Prostate gland (tissue), 2 donors: ENCODE measurements around the gene CNPY3. TPM values are rescaled to one million over a fixed set of nuclear protein-coding genes. Genes with fewer than 3 reads are reported as not detected.

ENCODE experiments used
- DNase-seq: peaks from one replicate; pipeline ENCODE4 v3.0.0-alpha.2; 2019; ENCODE audit warnings: low spot score
- H3K27ac ChIP-seq, 2 donors: fragments of 200-600 bp; sonication (generic); 2 replicates each; pipeline ENCODE4 v1.5.1; 2017 to 2019
- H3K27me3 ChIP-seq: fragments of 200-600 bp; sonication (generic); replicated peaks from 2 replicates; pipeline ENCODE4 v1.5.1; 2019; ENCODE audit not compliant: insufficient read depth
- H3K36me3 ChIP-seq, 2 donors: fragments of 200-600 bp; sonication (generic); 1 replicate in 1 of 2; 2 replicates in 1 of 2; pipeline versions ENCODE4 v1.5.1 to v1.8.1; 2017 to 2019
- H3K4me1 ChIP-seq: fragments of 200-600 bp; sonication (generic); replicated peaks from 2 replicates; pipeline ENCODE4 v1.5.1; 2019
- H3K4me3 ChIP-seq, 2 donors: fragments of 200-600 bp; sonication (generic); 2 replicates each; pipeline ENCODE4 v1.5.1; 2017 to 2019
- H3K9me3 ChIP-seq: fragments of 200-600 bp; sonication (generic); 2 replicates; pipeline ENCODE4 v1.5.1; 2017
- POLR2A ChIP-seq: fragments of 450-650 bp; IDR thresholded peaks from one replicate; pipeline ENCODE4 v1.6.1; 2016; ENCODE audit warnings: antibody characterized with exemption, mild to moderate bottlenecking
- POLR2AphosphoS5 ChIP-seq: sonication (generic); formaldehyde crosslinking; IDR thresholded peaks from one replicate; pipeline ENCODE4 v1.6.1; 2017; ENCODE audit warnings: antibody characterized with exemption
- WGBS: methylation state at CpG from one replicate; pipeline ENCODE4 v1.1.5; 2018; 5-methylcytosine and 5-hydroxymethylcytosine counted together
- intact Hi-C: fragments of 100-400 bp; cut with DNase I; formaldehyde crosslinking; loops from one replicate; pipeline ENCODE4 v1.14.2; 2022
- total RNA-seq, 2 donors: library from RNA; depleted of rRNA; stranded (reverse); fragments of >200 nt; gene quantifications; one replicate each; pipeline ENCODE4 v1.1.0, GENCODE V29; 2016
- TF ChIP-seq, protein P1 (sequence below), 4 experiments: fragments of 200-600 bp in 2 of 4; fragments of 450-650 bp in 2 of 4; sonication (generic) in 2 of 4; IDR thresholded peaks; 1 replicate in 3 of 4; 2 replicates in 1 of 4; pipeline ENCODE4 v1.5.1; 2016 to 2019; ENCODE audit warnings: antibody characterized with exemption in 4 of 4, mild to moderate bottlenecking in 2 of 4, moderate library complexity in 2 of 4

CNPY3 gene
- total RNA-seq, 2 donors from 2014 or later = 52.3 to 68.5 TPM

DNA sequence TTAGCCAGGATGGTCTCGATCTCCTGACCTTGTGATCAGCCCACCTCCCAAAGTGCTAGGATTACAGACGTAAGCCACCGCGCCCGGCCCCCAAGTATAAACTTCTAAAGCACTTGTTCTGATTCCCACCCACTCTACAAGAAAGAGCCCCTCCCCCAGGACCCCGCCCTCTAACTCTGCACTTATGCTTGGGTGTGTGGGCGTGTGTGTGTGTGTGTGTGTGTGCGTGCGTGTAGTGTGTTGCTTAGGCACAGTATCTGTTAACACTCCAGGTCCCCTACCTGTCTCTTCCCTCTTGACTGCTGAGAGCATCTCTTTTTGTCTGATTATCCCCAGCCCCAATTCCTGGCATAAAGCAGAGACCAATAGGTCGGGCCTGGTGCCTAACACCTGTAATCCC, 19.4 kb upstream of the CNPY3 start:
- Histone ChIP-seq H3K36me3 (no peaks in the 10 kb centered on the region), H3K4me3 (no peak overlapping the region), H3K4me1 (no peaks in the 10 kb centered on the region), H3K27me3 (no peaks in the 10 kb centered on the region), H3K9me3 (no peaks in the 10 kb centered on the region), H3K27ac (no peak overlapping the region)
- DNase-seq = no peak
- WGBS = 96% methylated on average over 10 of the region's 10 CpGs
- TF ChIP-seq, protein P1, sequence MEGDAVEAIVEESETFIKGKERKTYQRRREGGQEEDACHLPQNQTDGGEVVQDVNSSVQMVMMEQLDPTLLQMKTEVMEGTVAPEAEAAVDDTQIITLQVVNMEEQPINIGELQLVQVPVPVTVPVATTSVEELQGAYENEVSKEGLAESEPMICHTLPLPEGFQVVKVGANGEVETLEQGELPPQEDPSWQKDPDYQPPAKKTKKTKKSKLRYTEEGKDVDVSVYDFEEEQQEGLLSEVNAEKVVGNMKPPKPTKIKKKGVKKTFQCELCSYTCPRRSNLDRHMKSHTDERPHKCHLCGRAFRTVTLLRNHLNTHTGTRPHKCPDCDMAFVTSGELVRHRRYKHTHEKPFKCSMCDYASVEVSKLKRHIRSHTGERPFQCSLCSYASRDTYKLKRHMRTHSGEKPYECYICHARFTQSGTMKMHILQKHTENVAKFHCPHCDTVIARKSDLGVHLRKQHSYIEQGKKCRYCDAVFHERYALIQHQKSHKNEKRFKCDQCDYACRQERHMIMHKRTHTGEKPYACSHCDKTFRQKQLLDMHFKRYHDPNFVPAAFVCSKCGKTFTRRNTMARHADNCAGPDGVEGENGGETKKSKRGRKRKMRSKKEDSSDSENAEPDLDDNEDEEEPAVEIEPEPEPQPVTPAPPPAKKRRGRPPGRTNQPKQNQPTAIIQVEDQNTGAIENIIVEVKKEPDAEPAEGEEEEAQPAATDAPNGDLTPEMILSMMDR (IDR thresholded peaks at IDR 0.05) = no peak
- TF ChIP-seq POLR2A (no peak), POLR2AphosphoS5 (no peak)
- intact Hi-C loops = no loop called here

DNA sequence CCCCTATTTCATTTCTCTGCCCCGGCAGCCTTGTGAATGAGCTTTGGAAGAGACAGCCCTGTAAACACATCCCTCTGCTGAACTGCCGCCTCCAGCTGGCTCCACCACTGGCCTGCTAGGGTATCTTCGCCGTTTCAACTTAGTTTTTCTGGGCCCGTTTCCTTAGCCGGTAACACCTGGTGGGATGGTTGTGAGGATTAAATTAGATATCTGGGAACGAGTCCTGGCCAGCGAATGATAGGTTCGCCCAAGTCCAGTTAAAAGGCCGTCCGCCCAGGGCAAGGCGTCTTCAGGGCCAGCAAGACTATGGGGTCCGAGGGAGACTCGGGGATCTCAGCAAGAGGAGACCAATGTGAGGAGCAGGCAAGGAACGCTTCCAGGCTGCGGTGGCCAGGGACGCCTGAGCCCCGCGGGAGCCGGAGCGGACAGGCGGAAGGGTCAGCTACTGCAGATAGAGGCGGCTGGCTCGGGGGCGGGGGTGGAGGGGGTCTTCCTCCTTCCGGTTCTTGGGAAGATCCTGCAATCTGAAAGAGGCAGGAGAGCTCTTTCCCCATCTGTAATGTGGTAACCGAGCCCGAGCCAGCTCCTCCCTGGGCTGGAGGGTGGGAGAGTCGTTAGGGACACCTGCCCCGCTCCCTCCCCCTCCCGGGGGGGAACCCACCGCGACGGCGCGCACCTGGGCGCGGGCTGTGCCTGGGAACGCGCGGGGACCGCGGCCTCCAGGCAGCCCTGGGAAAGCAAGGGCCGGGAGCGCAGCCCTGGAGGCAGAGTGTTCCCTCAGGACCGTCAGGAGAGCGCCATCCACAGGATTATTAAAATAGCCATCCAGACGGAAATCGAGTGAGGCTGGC, 17.9 kb upstream of the CNPY3 start:
- Histone ChIP-seq H3K4me3 (peak overlapping the region; percentile 9 to 19), H3K36me3 (no peaks in the 10 kb centered on the region), H3K27me3 (no peaks in the 10 kb centered on the region), H3K4me1 (no peaks in the 10 kb centered on the region), H3K9me3 (no peaks in the 10 kb centered on the region), H3K27ac (no peak overlapping the region)
- 10% methylated on average over 48 of the region's 49 CpGs for WGBS
- intact Hi-C loops = no loop called here
- no peak for TF ChIP-seq POLR2A
- TF ChIP-seq POLR2AphosphoS5 = no peak
- TF ChIP-seq, protein P1 (IDR thresholded peaks at IDR 0.05) = no peak
- DNase-seq = no peak

DNA sequence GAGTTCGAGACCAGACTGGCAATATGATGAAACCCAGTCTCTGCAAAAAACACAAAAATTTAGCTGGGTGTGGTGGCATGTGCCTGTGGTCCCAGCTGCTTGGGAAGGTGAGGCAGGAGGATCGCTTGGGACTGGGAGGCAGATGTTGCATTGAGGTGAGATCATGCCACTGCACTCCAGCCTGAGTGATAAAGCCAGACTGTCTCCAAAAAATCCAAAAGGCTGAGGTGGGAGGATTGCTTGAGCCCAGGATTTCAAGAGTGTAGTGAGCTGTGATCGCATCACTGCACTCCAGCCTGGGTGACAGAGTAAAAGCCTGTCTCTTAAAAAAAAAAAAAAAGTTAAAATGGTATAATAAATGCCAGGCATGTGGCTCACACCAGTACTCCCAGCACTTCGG, 14.7 kb upstream of the CNPY3 start:
- no peak overlapping the region for H3K27ac ChIP-seq
- DNase-seq = no peak
- intact Hi-C loops = no loop called here
- no peaks in the 10 kb centered on the region for H3K36me3 ChIP-seq
- 53% methylated on average over 4 of the region's 4 CpGs for WGBS
- TF ChIP-seq POLR2A (no peak), POLR2AphosphoS5 (no peak)
- TF ChIP-seq, protein P1 (IDR thresholded peaks at IDR 0.05) = no peak
- no peaks in the 10 kb centered on the region for H3K9me3 ChIP-seq
- no peaks in the 10 kb centered on the region for H3K4me1 ChIP-seq
- H3K27me3 ChIP-seq = no peaks in the 10 kb centered on the region
- H3K4me3 ChIP-seq = no peak overlapping the region

DNA sequence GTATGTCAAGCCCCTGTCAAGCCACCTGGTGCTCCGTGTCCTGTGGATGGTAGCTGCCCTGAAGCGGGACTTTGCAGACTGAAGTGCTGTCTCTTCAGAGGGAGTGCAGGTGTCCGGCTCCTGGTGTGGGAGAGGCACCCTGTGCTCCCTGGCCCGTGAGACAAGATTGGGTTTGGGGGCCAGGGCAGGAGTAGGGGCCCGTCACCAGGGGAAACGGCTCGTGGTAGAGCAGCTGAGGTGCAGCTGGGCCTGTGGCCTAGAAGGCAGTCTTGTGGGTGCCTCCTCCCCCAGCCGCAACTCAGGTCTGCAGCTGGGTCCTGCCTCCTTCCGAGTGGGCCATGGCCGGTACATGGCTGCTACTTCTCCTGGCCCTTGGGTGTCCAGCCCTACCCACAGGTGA, 13.5 kb upstream of the CNPY3 start, which contains the start of gene PTCRA:
PTCRA (plus strand) TSS at position 322 of the 400 bp plus-strand sequence; CDS start at position 339, 17 bp downstream.
- no peaks in the 10 kb centered on the region for H3K4me1 ChIP-seq
- H3K4me3 ChIP-seq = no peak within 1 kb of the TSS
- 82% methylated on average over 10 of the region's 10 CpGs for WGBS
- no peaks in the 10 kb centered on the region for H3K27me3 ChIP-seq
- H3K36me3 ChIP-seq = no peaks in the 10 kb centered on the region
- TF ChIP-seq, protein P1 (IDR thresholded peaks at IDR 0.05) = no peak
- TF ChIP-seq POLR2A (no peak), POLR2AphosphoS5 (no peak)
- H3K27ac ChIP-seq = no peak within 1 kb of the TSS
- no peak for DNase-seq
- H3K9me3 ChIP-seq = no peaks in the 10 kb centered on the region
- intact Hi-C loops = no loop called here

DNA sequence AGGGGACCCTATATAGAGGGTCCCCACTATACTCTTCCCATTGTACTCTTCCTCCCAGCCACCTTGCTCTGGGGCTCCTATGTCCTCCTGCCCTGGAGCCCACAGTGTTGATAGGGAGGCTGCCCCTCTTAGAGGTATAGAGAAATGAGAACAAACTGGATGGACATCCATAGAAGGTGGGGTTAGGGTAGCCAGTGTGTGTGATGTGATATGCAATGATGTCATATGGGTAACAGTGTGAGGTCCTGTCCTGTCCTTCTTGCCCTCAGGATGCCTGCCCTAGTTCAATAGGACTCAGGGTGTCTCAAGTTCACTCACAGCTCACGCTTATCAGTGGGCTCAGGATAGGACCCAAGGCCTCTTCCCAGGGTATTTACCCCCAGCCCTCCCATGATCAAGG, 13.0 kb upstream of the CNPY3 start:
- H3K36me3 ChIP-seq = no peaks in the 10 kb centered on the region
- no peak overlapping the region for H3K27ac ChIP-seq
- no peaks in the 10 kb centered on the region for H3K9me3 ChIP-seq
- H3K27me3 ChIP-seq = no peaks in the 10 kb centered on the region
- no peaks in the 10 kb centered on the region for H3K4me1 ChIP-seq
- H3K4me3 ChIP-seq = no peak overlapping the region
- TF ChIP-seq POLR2AphosphoS5 (no peak), POLR2A (no peak)
- TF ChIP-seq, protein P1 (IDR thresholded peaks at IDR 0.05) = no peak
- WGBS = 92% methylated on average over 1 of the region's 1 CpG
- no peak for DNase-seq
- intact Hi-C loops = no loop called here
